Fibroblast of upper back skin (primary cell): ENCODE results near the gene ZNF329.

Experiments
- DNase-seq: peaks from one replicate; pipeline ENCODE4 v3.0.0-alpha.2; 2013

The ZNF329 gene

DNA sequence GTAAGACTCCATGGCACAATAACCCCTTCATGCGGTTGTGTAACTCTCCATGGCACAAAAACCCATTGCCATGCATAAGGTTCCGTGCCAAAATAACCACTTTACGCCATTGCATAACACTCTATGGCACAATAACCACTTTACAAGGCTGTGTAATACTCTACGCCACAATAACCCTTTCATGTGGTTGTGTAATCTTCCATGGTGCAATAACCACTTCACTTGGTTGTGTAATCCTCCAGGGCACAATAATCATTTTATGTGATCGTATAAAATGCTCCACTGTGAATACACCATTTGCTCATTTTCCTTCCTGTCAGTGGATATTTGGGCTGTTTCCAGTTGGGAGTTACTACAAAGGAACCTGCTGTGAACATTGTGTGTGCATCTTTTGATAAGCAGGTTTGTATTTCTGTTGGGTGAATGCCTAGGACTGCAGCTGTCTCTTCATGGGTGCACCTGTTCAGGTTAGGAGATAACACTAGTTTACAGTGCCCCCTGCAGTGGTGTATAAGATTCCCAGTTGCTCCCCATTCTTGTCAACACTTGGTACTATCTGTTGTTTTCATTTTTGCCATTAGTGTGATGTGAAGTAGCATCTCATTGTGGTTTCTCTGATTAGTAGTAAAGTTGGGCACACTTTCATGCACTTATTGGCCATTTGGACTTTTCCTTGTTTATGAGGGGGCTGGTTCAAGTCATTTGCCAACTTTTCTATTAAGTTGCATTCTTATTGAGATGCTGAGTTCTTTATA lies 31.4 kb downstream of the ZNF329 start:
- no peak for DNase-seq

GRCh38 chr19:58117841-58118575 lies 32.6 kb downstream of the ZNF329 start:
- DNase-seq: peak; percentile 5

GRCh38 chr19:58108546-58108817 lies 42.1 kb downstream of the ZNF329 start:
- DNase-seq: no peak

DNA sequence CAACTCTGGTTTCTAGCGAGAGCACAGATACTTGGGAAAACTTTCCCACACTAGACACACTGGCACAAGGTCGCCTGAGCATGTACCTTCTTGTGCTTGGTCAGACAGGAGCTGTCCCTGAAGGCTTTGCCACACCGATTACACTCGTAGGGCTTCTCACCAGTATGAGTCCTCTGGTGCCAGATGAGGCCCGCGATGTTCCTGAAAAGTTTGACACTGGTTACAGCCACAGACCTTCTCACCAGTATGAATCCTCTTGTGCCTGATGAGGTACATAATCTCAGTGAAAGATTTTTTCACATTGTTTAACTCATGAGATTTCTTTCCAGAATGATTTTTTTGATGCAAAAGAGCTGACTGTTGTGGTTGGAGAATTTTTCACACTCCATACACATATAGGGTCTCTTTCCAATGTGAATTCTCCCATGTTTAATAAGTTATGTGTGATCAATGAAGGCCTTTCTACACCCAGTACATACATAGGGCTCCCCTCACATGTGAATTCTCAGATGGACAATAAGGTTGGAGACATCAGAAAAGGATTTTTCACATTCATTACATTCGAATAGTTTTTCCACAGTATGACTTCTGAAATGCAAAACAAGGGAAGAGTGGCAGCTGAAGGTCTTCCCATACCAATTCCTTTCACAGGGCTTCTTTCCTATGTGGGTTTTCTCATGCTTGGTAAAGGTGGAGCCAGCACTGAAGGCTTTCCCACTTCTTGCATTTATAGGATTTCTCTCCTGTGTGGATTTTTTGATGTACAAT lies 42.6 kb downstream of the ZNF329 start:
- no peak for DNase-seq

DNA sequence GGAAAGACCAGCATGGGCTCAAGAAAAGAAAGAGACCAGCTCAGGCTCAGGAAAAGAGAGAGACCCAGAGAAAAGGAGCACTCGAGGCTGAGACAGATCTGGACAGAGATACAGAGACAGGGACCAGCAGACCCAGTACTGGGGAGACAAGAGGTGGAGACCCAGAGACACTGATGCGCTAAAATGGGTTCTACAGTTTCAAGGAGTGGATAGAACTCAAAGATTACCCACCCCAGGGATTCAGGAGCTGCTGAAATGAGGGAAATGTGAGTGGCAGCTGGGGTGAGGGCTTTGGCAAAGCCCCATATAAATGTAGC lies 51.9 kb downstream of the ZNF329 start:
- no peak for DNase-seq

- peak; percentile 93 for DNase-seq
Observed at GRCh38 chr19:58097781-58098681, 52.6 kb downstream of the ZNF329 start, which contains the start of gene ZSCAN18. ZSCAN18 (minus strand) TSS chr19:58098231; CDS start chr19:58090267, 7,964 bp downstream.

DNA sequence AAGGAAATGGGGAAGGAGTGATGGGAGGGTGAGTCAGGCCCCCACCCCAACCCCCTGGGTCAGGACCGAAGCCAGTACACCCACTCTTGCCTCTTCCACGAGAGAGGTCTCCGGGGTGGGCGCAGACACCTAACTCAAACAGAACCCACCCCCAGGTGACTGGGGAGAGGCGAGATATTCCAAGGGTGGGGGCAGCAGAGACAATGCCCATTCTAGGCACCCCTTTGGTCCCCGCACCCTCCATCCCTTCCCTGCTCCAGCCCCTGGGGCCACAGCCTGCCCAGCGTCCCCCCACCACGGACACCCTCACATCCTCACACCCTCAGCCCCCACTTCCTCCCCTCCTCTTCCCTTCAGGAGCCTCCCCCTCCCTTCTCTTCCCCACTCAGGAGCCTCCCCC lies 53.2 kb downstream of the ZNF329 start:
- no peak for DNase-seq

DNA sequence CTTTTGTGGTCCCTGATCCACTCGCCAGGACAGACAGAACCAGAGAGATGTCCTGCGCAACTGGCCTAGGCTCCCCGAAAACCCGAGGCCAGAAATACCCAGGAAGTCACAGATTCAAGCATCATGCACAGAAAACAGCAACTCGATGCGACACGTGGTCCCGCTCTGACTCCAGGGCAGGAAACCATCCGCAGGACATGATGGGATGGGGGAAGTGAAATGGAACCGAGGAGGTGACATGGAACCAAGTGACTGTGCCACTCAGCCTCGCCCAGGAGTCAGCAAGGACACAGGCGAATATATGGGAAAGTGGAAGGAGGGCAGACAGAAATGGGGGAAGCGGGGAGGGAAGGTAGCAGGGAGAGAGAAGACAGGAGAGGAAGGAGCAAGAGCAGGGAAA lies 53.7 kb downstream of the ZNF329 start:
- no peak for DNase-seq

DNA sequence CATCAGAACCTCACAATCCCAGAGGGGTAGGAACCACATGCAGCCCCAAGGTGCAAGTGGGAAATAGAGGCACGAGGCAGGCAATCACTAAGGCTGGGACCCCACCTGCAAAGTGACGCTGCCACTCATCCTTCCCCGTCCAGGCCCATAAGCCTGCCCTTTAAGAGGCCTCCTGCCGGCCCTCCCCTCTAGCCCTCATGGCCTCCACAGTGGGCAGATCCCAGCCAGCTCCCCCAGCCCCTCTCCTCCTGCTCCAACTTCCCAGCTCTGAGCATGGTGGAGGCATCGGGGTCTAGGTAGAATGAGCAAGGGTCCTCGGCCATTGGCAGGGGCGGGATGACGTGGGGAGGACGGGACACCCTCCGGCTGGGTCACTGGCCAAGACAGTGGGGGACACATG lies 55.3 kb downstream of the ZNF329 start:
- no peak for DNase-seq

GRCh38 chr19:58093071-58093470 lies 57.5 kb downstream of the ZNF329 start:
- DNase-seq: no peak

DNA sequence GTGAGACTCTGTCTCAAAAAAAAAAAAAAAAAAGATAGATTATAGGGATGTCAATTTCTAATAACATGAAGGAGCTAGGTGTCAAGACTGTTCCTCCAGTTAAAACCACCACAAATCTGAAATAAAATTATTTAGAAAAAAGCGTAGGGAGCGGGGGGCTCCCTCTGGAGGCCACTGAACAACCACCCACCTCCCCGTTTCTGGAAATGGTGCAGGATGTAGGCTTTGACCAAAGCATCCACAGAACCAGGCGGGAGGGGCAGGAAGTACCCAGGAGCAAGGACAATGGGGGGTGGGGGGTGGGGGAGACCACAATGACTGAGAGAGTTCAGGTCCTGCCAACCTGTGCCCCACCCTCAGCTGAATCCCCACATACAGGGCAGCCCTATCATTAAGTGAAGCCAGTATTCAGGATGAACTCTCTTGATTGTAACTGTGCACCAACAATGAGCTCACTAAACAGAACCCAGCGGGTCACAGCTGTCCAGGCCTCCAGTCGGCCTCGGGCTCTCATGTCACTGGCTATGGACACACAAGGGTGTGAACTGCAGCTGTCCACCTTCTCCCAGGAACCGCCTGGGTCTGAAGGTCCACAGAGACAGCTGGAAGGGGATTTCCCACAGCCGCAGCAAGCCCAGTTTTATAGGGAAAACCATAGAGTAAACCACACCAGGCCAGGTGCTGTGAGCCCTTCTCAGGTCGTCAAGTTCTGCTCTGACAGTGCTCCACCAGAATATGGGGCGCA lies 59.2 kb downstream of the ZNF329 start:
- DNase-seq: no peak

GRCh38 chr19:58089846-58090245 lies 60.7 kb downstream of the ZNF329 start:
- no peak for DNase-seq

DNA sequence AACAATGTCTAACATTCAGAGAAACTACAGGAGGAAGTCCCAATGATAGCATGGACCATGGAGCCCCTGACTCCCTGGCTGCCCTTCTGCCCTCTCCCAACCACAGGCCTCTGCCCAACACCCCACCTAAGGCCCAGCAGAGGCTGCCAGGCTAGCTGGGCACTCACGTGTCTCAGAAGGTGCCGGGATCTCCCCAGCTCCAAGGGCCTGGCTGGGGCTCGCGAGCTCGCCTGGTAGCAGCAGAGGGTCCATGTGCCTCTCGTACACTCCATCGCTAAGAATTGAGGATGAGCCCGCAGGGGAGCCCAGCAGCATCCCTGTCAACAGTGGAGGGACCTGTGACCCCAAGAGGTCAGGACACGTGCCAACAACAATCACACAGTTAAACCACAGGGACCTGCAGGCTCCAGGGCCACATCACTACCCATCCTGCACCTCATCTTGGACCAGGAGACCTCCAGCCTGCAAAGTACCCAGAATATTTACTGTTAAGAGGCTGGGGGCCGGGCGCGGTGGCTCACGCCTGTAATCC lies 62.0 kb downstream of the ZNF329 start:
- no peak for DNase-seq

GRCh38 chr19:58086825-58087710 lies 63.5 kb downstream of the ZNF329 start:
- DNase-seq: no peak

GRCh38 chr19:58085348-58085875 lies 65.2 kb downstream of the ZNF329 start:
- DNase-seq: no peak

- no peak for DNase-seq
Observed at GRCh38 chr19:58084596-58085347, 65.8 kb downstream of the ZNF329 start.

DNA sequence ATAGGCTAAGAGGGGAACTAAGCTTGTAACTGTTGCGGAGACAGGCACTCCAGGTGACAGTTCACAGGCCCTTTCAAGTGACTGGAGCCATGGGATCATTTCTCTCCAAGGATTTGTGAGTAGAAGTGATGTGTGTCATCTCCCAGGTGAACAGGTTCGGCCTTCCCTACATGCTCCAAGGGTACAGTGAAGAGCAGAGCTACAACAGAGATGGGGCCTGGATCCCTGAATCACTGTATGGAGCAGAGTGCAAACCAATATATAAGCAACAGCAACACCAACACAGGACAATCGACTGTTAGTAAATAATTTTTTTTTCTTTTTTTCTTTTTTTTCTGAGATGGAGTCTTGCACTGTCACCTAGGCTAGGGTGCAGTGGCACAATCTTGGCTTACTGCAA lies 67.6 kb downstream of the ZNF329 start:
- no peak for DNase-seq

- no peak for DNase-seq
Observed at GRCh38 chr19:58079792-58080191, 70.8 kb downstream of the ZNF329 start.
